ENCODE data around the gene ATG3.
"Not testable (repeated sequence)": the region's sequence is repeated elsewhere in the genome, so short reads cannot be mapped to it uniquely, and the experiment has no call there.

The ATG3 gene

DNA sequence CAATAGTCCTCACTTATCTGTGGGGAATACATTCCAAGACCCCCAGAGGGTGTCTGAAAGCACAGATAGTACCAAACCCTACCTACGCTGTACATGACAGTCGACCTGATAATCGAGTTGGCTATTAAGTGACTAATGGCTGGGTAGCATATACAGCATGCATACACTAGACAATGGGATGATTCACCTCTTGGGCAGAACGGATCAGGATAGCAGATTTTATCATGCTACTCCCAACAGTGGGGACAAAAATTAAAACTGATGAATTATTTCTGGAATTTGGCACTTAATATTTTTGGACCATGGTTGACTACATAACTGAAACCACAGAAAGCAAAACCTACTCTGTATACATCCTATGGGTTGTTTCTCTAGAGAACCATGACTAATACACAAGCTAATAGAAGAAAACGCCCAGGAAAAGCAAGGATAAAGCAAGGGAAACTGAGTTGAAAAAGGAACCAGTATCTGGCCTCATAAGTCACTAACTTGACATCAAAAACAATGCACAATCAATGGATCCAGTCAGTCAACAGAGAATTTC, 15.5 kb downstream of the ATG3 start:
- Mint-ChIP-seq H3K36me3 (ENCODE audit: low read depth) (peaks cover 49% of the 10 kb centered on the region), H3K4me3 (no peak overlapping the region), H3K4me1 (no peaks in the 10 kb centered on the region), H3K27me3 (ENCODE audit: low read depth, poor library complexity) (no peaks in the 10 kb centered on the region), H3K27ac (no peak overlapping the region), H3K9me3 (no peaks in the 10 kb centered on the region)
- TF ChIP-seq, protein P1, sequence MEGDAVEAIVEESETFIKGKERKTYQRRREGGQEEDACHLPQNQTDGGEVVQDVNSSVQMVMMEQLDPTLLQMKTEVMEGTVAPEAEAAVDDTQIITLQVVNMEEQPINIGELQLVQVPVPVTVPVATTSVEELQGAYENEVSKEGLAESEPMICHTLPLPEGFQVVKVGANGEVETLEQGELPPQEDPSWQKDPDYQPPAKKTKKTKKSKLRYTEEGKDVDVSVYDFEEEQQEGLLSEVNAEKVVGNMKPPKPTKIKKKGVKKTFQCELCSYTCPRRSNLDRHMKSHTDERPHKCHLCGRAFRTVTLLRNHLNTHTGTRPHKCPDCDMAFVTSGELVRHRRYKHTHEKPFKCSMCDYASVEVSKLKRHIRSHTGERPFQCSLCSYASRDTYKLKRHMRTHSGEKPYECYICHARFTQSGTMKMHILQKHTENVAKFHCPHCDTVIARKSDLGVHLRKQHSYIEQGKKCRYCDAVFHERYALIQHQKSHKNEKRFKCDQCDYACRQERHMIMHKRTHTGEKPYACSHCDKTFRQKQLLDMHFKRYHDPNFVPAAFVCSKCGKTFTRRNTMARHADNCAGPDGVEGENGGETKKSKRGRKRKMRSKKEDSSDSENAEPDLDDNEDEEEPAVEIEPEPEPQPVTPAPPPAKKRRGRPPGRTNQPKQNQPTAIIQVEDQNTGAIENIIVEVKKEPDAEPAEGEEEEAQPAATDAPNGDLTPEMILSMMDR (IDR thresholded peaks at IDR 0.05): no peak
- DNase-seq: no peak

DNA sequence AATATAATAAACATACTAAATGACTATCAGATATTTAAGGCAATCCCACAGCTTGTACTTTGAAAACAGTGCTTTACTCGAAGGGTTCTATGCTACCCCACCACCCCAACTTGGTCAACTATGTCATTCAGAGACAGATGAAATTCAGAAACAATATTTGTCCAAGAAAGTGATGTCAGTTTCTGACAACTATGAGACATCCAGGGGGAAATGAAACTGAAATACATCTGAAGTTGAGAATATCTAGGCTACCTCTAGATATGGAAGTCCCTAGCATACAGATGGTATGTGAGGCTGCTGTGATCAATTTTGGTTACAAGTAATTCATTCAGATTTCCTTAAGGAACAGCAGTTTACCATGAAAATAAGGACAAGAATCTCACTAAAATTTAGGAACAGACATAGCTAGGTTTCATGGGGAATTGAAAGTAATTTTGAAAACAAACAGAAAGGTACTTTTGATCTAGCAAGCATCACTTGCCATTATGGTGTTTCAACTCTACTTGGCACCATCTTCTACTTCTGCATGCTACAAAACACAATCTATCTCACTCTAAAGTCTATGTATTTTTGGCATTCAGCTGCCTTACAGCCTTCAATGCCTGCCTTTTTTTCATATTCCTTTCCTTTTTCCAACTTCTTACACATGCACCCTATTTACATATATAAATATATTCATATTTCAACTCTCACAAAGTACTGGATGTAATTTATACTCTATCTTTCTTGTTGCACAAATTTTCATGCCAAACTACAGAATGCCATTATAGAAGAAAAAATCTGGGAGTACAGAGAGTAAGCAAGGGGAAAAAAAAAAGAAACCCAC, 21.7 kb downstream of the ATG3 start:
- H3K4me3 Mint-ChIP-seq: no peak overlapping the region
- peaks cover 31% of the 10 kb centered on the region for H3K36me3 Mint-ChIP-seq (ENCODE audit: low read depth)
- H3K27ac Mint-ChIP-seq: no peak overlapping the region
- no peaks in the 10 kb centered on the region for H3K4me1 Mint-ChIP-seq
- no peak for DNase-seq
- TF ChIP-seq, protein P1 (IDR thresholded peaks at IDR 0.05): no peak
- no peaks in the 10 kb centered on the region for H3K27me3 Mint-ChIP-seq (ENCODE audit: low read depth, poor library complexity)
- no peaks in the 10 kb centered on the region for H3K9me3 Mint-ChIP-seq

DNA sequence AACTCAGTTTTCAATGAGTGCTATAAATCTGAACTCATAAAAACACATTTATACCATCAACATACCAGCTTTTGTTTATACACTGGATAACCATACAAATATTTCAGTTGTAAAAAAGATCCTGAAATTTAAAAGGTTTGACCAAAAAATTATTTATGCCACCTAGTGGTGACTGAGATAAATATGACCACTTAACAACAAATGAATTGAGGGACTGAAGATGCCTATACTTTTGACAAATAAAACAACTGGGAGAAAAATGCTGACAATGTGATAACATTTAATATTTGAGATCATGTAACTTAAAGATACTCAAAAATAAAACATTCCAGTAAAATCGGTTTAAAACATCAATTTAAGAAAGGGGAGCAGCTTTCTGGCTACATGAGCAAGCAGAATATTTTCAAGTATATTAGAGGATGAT, 30.4 kb downstream of the ATG3 start:
- DNase-seq: no peak
- no peak overlapping the region for H3K4me3 Mint-ChIP-seq

DNA sequence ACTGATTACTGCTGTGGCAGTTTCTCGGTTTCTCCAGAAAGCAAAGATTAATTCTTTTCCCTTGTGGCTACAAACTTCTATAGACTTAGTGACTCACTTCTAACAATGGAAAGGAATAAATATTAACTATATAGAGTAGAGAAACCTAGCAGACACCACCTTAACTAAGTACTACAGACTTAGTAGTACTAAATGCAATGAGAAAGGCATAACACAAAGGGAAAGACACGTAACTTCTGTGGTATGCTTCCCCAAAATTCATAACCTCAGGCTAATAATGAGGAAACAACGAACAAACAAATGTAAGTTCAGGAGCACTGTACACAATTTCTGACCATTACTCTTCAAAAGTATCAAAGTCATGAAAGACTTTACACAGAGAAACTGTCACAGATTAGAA, 31.2 kb downstream of the ATG3 start:
- Mint-ChIP-seq H3K4me1 (no peaks in the 10 kb centered on the region), H3K36me3 (ENCODE audit: low read depth) (peaks cover 19% of the 10 kb centered on the region), H3K4me3 (no peak overlapping the region), H3K27ac (no peak overlapping the region), H3K27me3 (ENCODE audit: low read depth, poor library complexity) (no peaks in the 10 kb centered on the region), H3K9me3 (no peaks in the 10 kb centered on the region)
- no peak for DNase-seq
- TF ChIP-seq, protein P1 (IDR thresholded peaks at IDR 0.05): no peak

More for the DNA sequence above, 30.4 kb downstream of the ATG3 start:
- TF ChIP-seq, protein P1 (IDR thresholded peaks at IDR 0.05): peak; percentile 61
- peaks cover 24% of the 10 kb centered on the region for H3K36me3 Mint-ChIP-seq (ENCODE audit: low read depth)
- H3K9me3 Mint-ChIP-seq: no peaks in the 10 kb centered on the region
- no peak overlapping the region for H3K27ac Mint-ChIP-seq
- no peaks in the 10 kb centered on the region for H3K4me1 Mint-ChIP-seq
- H3K27me3 Mint-ChIP-seq (ENCODE audit: low read depth, poor library complexity): no peaks in the 10 kb centered on the region

DNA sequence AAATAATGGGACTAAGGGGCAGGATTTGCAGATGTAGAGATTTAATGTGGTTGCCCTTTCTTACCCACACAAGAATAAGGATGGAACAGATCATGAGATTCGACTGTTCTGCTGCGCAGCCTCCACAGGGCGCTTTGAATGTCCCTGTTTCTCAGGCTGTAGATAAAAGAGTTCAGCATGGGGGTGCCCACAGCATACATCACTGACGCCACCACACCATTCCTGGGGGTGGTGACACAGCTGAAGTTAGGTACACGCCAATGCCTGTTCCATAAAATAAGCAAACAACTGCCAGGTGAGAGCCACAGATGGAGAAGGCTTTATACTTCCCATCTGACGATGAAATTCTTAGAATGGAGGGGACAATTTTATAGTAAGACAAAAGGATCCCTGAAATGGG, 37.6 kb downstream of the ATG3 start:
- H3K4me1 Mint-ChIP-seq; H3K27me3 Mint-ChIP-seq (ENCODE audit: low read depth, poor library complexity); DNase-seq; H3K9me3 Mint-ChIP-seq; H3K4me3 Mint-ChIP-seq: not testable (repeated sequence)
- Mint-ChIP-seq H3K36me3 (ENCODE audit: low read depth) (peaks cover 17% of the 10 kb centered on the region), H3K27ac (peak overlapping the region; percentile 18)

DNA sequence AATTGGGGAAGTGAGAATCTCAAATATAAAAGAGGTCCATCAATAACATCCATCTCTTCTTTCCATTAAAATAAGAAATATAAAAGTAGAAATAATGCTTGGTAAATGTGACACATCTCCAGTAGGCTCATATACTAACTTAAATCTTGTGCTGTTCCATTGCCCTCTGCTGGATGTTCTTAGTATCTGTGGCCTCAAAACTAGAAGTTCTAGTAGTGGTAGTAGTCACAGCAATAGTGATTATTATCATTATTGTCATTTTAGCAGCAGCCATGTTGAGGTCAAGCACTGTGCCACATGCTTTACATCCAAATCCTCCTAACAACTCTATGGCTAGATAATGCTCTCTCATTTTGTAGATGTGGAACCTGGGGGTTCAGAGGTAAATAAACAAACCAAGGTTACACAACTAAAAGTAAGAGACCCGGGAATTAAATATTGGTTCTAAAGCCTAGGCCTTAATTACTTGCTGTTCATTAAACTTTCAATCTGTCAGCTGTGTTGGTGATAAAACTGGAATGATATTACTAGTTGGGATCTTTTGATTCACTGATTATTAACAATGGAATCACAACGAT, 42.2 kb downstream of the ATG3 start:
- H3K36me3 Mint-ChIP-seq (ENCODE audit: low read depth): peaks cover 5% of the 10 kb centered on the region
- DNase-seq: peak; percentile 4
- H3K27ac Mint-ChIP-seq: no peak overlapping the region
- H3K4me3 Mint-ChIP-seq: no peak overlapping the region
- peaks cover 3% of the 10 kb centered on the region for H3K27me3 Mint-ChIP-seq (ENCODE audit: low read depth, poor library complexity)
- H3K4me1 Mint-ChIP-seq: peaks cover 8% of the 10 kb centered on the region
- TF ChIP-seq, protein P1 (IDR thresholded peaks at IDR 0.05): peak; percentile 71
- H3K9me3 Mint-ChIP-seq: no peaks in the 10 kb centered on the region

DNA sequence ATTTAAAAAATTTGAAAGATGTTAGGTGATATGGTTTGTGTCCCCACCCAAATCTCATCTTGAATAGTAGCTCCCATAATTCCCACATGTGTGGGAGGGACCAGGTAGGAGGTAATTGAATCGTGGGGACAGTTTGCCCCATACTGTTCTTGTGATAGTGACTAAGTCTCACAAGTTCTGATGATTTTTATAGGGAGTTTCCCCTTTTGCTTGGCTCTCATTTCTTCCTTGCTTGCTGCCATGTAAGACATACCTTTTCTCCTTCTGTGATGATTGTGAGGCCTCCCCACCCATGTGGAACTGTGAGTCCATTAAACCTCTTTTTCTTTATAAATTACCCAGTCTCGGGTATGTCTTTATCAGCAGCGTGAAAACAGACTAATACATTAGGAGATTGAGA, 42.8 kb downstream of the ATG3 start:
- not testable (repeated sequence) for H3K4me3 Mint-ChIP-seq; H3K4me1 Mint-ChIP-seq; H3K9me3 Mint-ChIP-seq; H3K27ac Mint-ChIP-seq; H3K36me3 Mint-ChIP-seq (ENCODE audit: low read depth); H3K27me3 Mint-ChIP-seq (ENCODE audit: low read depth, poor library complexity); DNase-seq

Measured in nephron progenitor cell (in vitro differentiated cells).